TTC549 (cell line): ENCODE results near the gene ZYG11B.
"Not testable (repeated sequence)": the region's sequence is repeated elsewhere in the genome, so short reads cannot be mapped to it uniquely, and the experiment has no call there.

Source experiments
- FAIRE-seq: peaks from 2 replicates; lab custom pipeline; 2012; peaks lifted over from hg19 to GRCh38; lab: Jason Lieb, UNC

ZYG11B gene

GRCh38 chr1:52707927-52708655 is 18.2 kb upstream of the ZYG11B start:
- no peak for FAIRE-seq

- no peak for FAIRE-seq
These were observed 17.2 kb upstream of the ZYG11B start for GRCh38 chr1:52709016-52709415.

DNA sequence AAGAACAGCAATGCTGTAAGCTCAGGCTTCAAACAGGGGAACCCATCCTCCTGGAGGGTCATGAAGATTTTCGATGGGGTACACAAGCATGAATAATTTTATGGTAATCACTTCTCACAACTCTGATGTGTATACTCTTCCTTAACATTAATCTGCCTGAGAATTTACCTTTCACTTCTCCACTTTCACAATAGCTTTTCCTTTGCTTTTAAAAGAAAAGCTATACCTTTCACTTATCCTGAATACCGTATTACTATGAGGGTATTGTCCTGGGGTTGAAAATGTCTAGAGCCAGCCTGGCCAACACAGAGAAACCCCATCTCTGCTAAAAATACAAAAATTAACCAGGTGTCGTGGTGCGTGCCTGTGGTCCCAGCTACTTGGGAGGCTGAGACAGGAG is 12.7 kb upstream of the ZYG11B start:
- no peak for FAIRE-seq

DNA sequence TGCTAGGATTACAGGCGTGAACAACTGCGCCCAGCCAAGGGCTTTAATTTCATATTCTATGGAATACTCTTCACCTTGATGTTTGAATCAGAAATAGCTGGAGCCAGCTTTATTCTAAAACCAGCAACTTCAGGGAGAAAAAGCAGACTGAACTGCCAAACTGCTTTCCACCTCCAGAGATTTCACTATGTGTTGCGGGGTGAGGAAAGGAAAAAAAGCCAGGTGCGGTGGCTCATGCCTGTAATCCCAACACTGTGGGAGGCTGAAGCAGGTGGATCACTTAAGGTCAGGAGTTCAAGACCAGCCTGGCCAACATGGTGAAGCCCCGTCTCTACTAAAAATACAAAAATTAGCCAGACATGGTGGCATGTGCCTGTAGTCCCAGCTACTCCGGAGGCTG is 11.0 kb upstream of the ZYG11B start:
- not testable (repeated sequence) for FAIRE-seq

DNA sequence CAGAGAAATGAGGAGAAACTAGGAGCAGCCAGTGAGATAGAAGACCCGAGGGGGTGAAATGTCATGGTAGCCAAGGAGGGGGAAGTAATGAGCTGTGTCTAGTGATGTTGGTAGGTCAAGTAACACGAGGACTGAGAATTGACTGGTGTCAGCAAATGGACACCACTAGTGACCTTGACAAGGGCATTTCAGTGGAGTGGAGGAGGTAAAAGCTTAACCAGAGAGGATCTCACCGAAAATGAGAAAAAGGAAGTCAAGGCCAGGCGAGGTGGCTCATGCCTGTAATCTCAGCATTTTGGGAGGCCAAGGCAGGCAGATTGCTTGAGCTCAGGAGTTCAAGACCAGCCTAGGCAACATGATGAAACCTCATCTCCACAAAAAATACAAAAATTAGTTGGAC is 3.0 kb upstream of the ZYG11B start:
- no peak for FAIRE-seq

DNA sequence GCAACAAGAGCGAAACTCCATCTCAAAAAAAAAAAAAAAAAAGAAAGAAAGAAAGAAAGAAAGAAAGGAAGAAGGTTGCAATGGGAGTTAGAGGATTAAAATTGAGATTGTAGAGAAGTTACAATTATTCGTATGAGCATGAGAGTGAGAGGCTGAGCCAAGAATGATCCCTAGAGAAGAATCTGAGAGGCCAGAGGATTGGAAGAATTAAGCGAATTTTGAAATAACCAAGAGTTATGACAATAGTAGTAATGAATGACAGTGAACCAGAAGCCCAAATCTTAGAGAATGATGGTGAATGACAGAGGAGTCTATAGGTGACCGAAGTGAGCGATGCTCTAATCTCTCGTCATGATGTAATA is 369 bp upstream of the ZYG11B start:
- no peak for FAIRE-seq

GRCh38 chr1:52727114-52727586 is 897 bp downstream of the ZYG11B start:
- FAIRE-seq: no peak

GRCh38 chr1:52727956-52728656 is 1.9 kb downstream of the ZYG11B start:
- FAIRE-seq: no peak

GRCh38 chr1:52733368-52733767 is 7.1 kb downstream of the ZYG11B start:
- FAIRE-seq: no peak

DNA sequence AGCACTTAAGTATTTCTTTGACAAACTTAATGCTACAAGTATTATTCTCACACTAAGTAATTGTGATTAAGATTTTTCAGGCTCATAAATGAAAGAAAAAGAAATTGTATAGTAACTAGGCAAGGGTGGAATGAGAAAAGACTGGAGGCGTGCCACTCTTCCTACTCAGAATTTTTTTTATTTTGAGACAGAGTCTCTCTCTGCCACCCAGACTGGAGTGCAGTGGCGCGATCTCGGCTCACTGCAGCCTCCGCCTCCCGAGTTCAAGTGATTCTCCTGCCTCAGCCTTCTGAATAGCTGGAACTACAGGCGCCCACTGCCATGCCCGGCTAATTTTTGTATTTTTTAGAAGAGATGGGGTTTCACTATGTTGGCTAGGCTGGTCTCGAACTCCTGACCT is 9.1 kb downstream of the ZYG11B start:
- not testable (repeated sequence) for FAIRE-seq

DNA sequence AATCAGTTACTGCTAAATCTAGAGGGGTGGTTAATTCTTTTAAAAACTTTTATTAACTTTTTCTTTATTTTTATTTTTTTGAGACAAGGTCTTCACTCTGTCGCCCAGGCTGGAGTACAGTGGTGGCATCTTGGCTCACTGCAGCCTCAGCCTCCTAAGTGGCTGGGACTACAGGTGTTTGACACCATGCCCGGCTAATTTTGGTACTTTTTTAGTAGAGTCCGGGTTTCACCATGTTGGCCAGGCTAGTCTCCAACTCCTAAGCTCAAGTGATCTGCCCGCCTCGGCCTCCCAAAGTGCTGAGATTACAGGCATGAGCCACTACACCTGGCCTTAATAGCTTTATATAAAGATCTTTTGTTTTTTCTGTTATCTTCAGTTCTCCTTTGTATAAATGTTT is 11.9 kb downstream of the ZYG11B start:
- no peak for FAIRE-seq

- FAIRE-seq: no peak
These were observed 12.6 kb downstream of the ZYG11B start for GRCh38 chr1:52738893-52739292.

- FAIRE-seq: no peak
These were observed 13.6 kb downstream of the ZYG11B start for GRCh38 chr1:52739699-52740467.

- no peak for FAIRE-seq
These were observed 15.0 kb downstream of the ZYG11B start for GRCh38 chr1:52741259-52741658.

DNA sequence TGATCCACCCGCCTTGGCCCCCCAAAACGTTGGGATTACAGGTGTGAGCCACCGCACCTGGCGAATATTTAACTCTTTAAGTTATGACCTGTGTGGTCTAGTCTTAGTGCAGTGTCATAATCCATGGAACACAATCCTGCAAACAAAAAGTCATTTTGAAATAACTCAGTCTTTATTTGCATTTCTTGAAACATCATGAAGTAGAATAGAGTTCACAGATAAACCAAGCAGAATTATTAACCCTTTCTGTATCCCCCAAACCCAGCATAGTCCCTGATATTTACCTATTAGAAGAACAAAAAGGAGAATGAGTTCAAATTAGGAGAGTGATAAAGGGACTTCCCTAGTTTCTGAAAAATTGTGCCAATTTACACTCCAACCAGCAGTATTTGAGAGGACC is 19.9 kb downstream of the ZYG11B start:
- no peak for FAIRE-seq

DNA sequence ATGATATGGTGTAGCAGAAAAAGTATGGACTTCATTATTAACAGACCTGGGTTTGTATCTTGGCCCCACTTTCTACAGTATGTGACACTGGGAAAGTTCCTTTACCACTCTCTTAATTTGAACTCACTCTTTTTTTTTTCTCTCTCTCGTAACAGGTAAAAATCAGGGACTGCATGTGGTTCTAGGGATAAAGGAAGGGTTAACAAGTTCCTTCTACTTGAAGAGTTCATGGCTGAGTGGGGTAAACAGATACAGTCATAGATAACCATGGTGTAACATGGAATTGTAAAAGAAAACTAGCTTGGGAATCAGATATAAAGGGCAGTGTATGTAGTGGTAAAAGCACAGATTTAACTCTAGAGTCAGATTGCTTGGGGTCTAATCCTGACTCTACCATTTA is 21.2 kb downstream of the ZYG11B start:
- FAIRE-seq: no peak

DNA sequence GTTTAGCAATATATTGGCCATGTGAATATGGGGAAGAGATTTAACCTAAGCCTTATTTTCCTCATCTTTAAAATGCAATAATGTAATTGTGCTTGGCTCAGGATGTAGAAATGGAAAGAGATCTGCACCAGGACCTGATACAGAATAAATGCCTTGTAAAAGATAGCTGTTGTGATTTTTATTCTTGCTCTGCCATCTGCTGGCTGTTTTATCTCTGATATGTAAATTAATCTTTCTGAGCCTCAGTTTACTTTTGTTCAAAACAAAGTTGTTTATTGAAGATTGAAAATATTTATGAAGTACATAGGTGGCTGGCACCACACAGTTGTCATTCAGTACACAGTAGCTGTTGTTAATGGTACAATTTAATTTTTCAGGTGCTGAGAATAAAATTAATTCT is 21.9 kb downstream of the ZYG11B start:
- FAIRE-seq: no peak

DNA sequence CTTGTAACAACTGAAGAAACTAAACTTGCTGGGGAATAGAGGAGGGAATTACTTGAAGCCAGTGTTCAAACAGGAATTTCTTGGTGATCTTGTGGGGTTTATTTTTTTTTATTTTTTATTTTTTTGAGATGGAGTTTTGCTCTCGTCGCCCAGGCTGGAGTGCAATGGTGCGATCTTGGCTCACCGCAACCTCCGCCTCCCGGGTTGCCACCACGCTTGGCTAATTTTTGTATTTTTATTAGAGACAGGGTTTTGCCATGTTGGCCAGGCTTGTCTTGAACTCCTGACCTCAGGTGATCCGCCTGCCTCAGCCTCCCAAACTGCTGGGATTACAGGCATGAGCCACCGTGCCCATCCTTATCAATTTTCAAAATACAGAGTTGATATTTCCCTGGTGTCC is 23.2 kb downstream of the ZYG11B start:
- not testable (repeated sequence) for FAIRE-seq

GRCh38 chr1:52750139-52750538 is 23.9 kb downstream of the ZYG11B start:
- not testable (repeated sequence) for FAIRE-seq

DNA sequence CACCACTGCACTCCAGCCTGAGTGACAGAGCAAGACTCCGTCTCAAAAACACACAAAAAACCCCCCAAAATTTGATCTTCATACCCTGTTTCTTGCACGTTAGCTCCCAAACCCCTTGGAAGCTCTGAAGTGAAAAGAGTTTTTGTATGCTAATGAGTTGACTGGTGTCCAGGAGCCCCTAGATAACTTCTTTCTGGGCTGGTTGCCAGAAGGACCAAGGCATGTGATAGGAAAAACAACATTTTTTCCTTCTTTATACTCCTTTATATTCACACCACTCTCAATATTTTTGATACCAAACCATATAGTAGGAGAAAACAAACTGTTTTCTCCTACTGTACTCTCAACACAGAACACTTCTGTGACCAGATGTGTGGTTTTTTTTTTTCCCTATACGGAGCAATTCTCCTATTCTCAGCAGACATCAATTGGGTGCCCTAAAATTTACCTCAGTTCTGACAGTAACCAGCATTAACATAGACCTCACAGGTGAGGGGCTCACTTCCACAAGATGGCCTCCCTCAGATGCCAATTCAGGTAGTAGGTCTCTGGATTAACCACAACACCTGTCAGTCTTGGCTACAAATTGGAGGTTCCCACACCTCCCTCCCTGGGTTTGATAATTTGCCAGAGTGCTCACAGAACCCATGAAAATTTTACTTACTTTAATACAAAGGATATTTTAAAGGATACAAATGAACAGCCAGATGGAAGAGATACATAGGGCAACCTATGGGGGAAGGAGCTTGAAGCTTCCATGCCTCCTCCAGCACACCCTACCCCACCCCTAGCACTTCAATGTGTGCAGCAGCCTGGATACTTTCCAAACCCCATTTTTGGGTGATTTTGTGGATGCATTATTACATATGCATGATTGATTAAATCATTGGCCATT is 25.6 kb downstream of the ZYG11B start:
- FAIRE-seq: no peak

- no peak for FAIRE-seq
These were observed 26.2 kb downstream of the ZYG11B start for GRCh38 chr1:52752484-52752826.

DNA sequence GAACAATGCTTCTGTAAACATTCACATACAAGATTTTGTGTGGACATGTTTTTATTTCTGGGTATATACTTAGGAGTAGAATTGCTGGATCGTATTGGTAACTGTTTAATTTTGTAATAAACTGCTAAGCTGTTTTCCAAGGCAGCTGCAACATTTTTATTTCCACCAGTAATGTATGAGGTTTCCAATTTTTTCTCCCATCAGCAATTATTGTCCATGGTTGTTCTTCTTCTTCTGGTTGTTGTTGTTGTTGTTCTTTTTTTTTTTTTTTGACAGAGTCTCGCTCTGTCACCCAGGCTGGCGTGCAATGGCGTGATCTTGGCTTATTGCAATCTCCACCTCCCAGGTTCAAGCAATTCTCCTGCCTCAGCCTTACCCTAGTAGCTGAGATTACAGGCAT is 26.9 kb downstream of the ZYG11B start:
- no peak for FAIRE-seq
